PFSK-1 (cell line): ENCODE data around the gene KIF19.
A peak's percentile ranks its signal among the peaks of the same experiment; 100 is the strongest.

ENCODE experiments used
- FOXP2 ChIP-seq: optimal IDR thresholded peaks from 2 replicates; pipeline ENCODE3; 2011; ENCODE audit warnings: borderline replicate concordance, control low read depth, inconsistent platforms; ENCODE audit not compliant: insufficient read depth; ENCODE audit errors: extremely low read length, extremely low read depth
- POLR2AphosphoS5 ChIP-seq: IDR thresholded peaks from 2 replicates; pipeline ENCODE4 v1.6.1; 2012; ENCODE audit warnings: low read depth, mild to moderate bottlenecking, control low read depth, low read length, moderate library complexity
- REST ChIP-seq, 2 experiments: IDR thresholded peaks; 2 replicates each; pipeline versions ENCODE4 v1.6.1 to v1.8.0; 2011 to 2012; ENCODE audit warnings: low read depth in 2 of 2, low read length in 2 of 2, control low read depth in 1 of 2, inconsistent platforms in 1 of 2, mild to moderate bottlenecking in 1 of 2, moderate library complexity in 1 of 2; ENCODE audit not compliant: insufficient read depth in 1 of 2
- SIN3A ChIP-seq: IDR thresholded peaks from 2 replicates; pipeline ENCODE4 v1.6.1; 2012; ENCODE audit warnings: mild to moderate bottlenecking, low read length, moderate library complexity, borderline replicate concordance; ENCODE audit not compliant: insufficient read depth
- TAF1 ChIP-seq: IDR thresholded peaks from 2 replicates; pipeline ENCODE4 v1.6.1; 2012; ENCODE audit warnings: low read length, control low read depth, borderline replicate concordance; ENCODE audit not compliant: insufficient read depth

GRCh38 chr17:74361230-74362068 is 35.4 kb downstream of the KIF19 start, which contains the start of gene BTBD17:
- TF ChIP-seq POLR2AphosphoS5 (no peak), TAF1 (no peak), REST (IDR thresholded peaks at IDR 0.05; ENCODE audit: insufficient read depth in 1 of 2, low read depth in 2 of 2, low read length in 2 of 2) (peak in 1 of 2 experiments; percentile 62; a peak in 1 of 4 replicates), SIN3A (no peak), FOXP2 (peak; percentile 27)
